Activated naive CD4-positive, alpha-beta T cell treated with anti-CD3 and anti-CD28 coated beads, Interleukin-2, amount 50 U/mL, for 72 hours (primary cell): ENCODE measurements around the gene GRIN2B. TPM values are rescaled to one million over a fixed set of nuclear protein-coding genes. Genes with fewer than 3 reads are reported as not detected.

ENCODE experiments used
- ATAC-seq, 2 donors: fragments of 150-1000 bp; cut with Tn5 transposase; 2 replicates each; pipeline ENCODE4 v1.10.0; 2021; ENCODE audit warnings: mild to moderate bottlenecking in 2 of 2, moderate library complexity in 2 of 2
- DNase-seq, 2 donors: peaks; one replicate each; pipeline ENCODE4 v3.0.0; 2021 to 2022; ENCODE audit warnings: low spot score in 2 of 2
- H3K27ac Mint-ChIP-seq, 2 donors: one replicate each; pipeline ENCODE4 v1.8.0; 2022; ENCODE audit warnings: mild to moderate bottlenecking in 2 of 2, mixed read lengths in 2 of 2
- H3K36me3 Mint-ChIP-seq, 2 donors: one replicate each; pipeline ENCODE4 v1.8.0; 2022; ENCODE audit warnings: mixed read lengths in 2 of 2
- H3K9me3 Mint-ChIP-seq, 2 donors: one replicate each; pipeline ENCODE4 v1.8.0; 2022; ENCODE audit warnings: mixed read lengths in 2 of 2
- total RNA-seq, 2 donors: library from RNA; stranded (reverse); gene quantifications; one replicate each; pipeline ENCODE4 v1.2.3, GENCODE V29; 2022

The GRIN2B gene
- total RNA-seq, 2 donors from 2014 or later = not detected

GRCh38 chr12:13935169-13935568, 46.2 kb downstream of the GRIN2B start:
- Mint-ChIP-seq H3K36me3 (no peaks in the 10 kb centered on the region), H3K9me3 (peaks cover 7 to 9% of the 10 kb centered on the region in 2 donors), H3K27ac (no peak overlapping the region)
- DNase-seq (no peak), ATAC-seq (no peak)
